Adipocyte (in vitro differentiated cells): ENCODE data around the gene LRFN4.

ENCODE experiments used
- DNase-seq: peaks from one replicate; pipeline ENCODE4 v3.0.0-alpha.2; 2015; ENCODE audit warnings: low read depth
- H3K27me3 ChIP-seq: replicated peaks from 2 replicates; pipeline ENCODE4 v1.7.0; 2013; ENCODE audit warnings: mild to moderate bottlenecking, low read length, moderate library complexity; ENCODE audit not compliant: control insufficient read depth, insufficient read depth
- H3K36me3 ChIP-seq: 2 replicates; pipeline ENCODE4 v1.7.0; 2013; ENCODE audit warnings: low read length, mild to moderate bottlenecking, moderate library complexity; ENCODE audit not compliant: control insufficient read depth, insufficient read depth, severe bottlenecking
- H3K4me1 ChIP-seq: 2 replicates; pipeline ENCODE4 v1.7.0; 2013; ENCODE audit warnings: mild to moderate bottlenecking, low read length, moderate library complexity; ENCODE audit not compliant: control insufficient read depth, insufficient read depth
- H3K4me3 ChIP-seq: 2 replicates; pipeline ENCODE4 v1.7.0; 2013; ENCODE audit warnings: mild to moderate bottlenecking, low read length, moderate library complexity
- H3K9ac ChIP-seq: 2 replicates; pipeline ENCODE4 v1.7.0; 2013; ENCODE audit warnings: mild to moderate bottlenecking, low read length, moderate library complexity
- H3K9me3 ChIP-seq: 2 replicates; pipeline ENCODE4 v1.7.0; 2013; ENCODE audit warnings: mild to moderate bottlenecking, low read length, moderate library complexity; ENCODE audit not compliant: control insufficient read depth

The LRFN4 gene

GRCh38 chr11:66885950-66886440 is 29.1 kb downstream of the LRFN4 start:
- H3K4me3 ChIP-seq = no peak overlapping the region
- no peaks in the 10 kb centered on the region for H3K27me3 ChIP-seq
- DNase-seq = no peak
- peaks cover 30% of the 10 kb centered on the region for H3K4me1 ChIP-seq
- H3K9me3 ChIP-seq = no peaks in the 10 kb centered on the region
- peaks cover 3% of the 10 kb centered on the region for H3K36me3 ChIP-seq
- no peak overlapping the region for H3K9ac ChIP-seq

GRCh38 chr11:66886671-66887221 is 29.9 kb downstream of the LRFN4 start:
- DNase-seq = no peak
- H3K36me3 ChIP-seq = peaks cover 3% of the 10 kb centered on the region
- no peak overlapping the region for H3K4me3 ChIP-seq
- peaks cover 31% of the 10 kb centered on the region for H3K4me1 ChIP-seq
- no peaks in the 10 kb centered on the region for H3K9me3 ChIP-seq
- no peaks in the 10 kb centered on the region for H3K27me3 ChIP-seq
- H3K9ac ChIP-seq = no peak overlapping the region

GRCh38 chr11:66887526-66887925 is 30.7 kb downstream of the LRFN4 start:
- Histone ChIP-seq H3K9ac (no peak overlapping the region), H3K9me3 (no peaks in the 10 kb centered on the region), H3K4me1 (peaks cover 39% of the 10 kb centered on the region), H3K27me3 (no peaks in the 10 kb centered on the region), H3K4me3 (no peak overlapping the region), H3K36me3 (peaks cover 3% of the 10 kb centered on the region)
- no peak for DNase-seq

- H3K9ac ChIP-seq = no peak overlapping the region
- no peaks in the 10 kb centered on the region for H3K27me3 ChIP-seq
Observed at GRCh38 chr11:66888282-66888681, 31.4 kb downstream of the LRFN4 start.

GRCh38 chr11:66889960-66890359 is 33.1 kb downstream of the LRFN4 start:
- Histone ChIP-seq H3K4me3 (no peak overlapping the region), H3K4me1 (peaks cover 32% of the 10 kb centered on the region), H3K36me3 (peaks cover 3% of the 10 kb centered on the region), H3K27me3 (no peaks in the 10 kb centered on the region), H3K9ac (no peak overlapping the region), H3K9me3 (no peaks in the 10 kb centered on the region)
- peak; percentile 50 for DNase-seq

More at GRCh38 chr11:66888282-66888681, 31.4 kb downstream of the LRFN4 start:
- peaks cover 3% of the 10 kb centered on the region for H3K36me3 ChIP-seq
- H3K4me1 ChIP-seq = peaks cover 37% of the 10 kb centered on the region
- H3K9me3 ChIP-seq = no peaks in the 10 kb centered on the region
- no peak overlapping the region for H3K4me3 ChIP-seq
- no peak for DNase-seq

GRCh38 chr11:66891851-66892660 is 35.2 kb downstream of the LRFN4 start:
- Histone ChIP-seq H3K9me3 (no peaks in the 10 kb centered on the region), H3K9ac (no peak overlapping the region), H3K36me3 (peaks cover 3% of the 10 kb centered on the region), H3K4me1 (peaks cover 23% of the 10 kb centered on the region), H3K4me3 (no peak overlapping the region), H3K27me3 (no peaks in the 10 kb centered on the region)
- peak; percentile 91 for DNase-seq

- Histone ChIP-seq H3K9ac (no peak overlapping the region), H3K4me3 (no peak overlapping the region), H3K36me3 (peaks cover 3% of the 10 kb centered on the region), H3K4me1 (peaks cover 15% of the 10 kb centered on the region), H3K9me3 (no peaks in the 10 kb centered on the region), H3K27me3 (no peaks in the 10 kb centered on the region)
- DNase-seq = no peak
Observed at GRCh38 chr11:66892911-66893310, 36.0 kb downstream of the LRFN4 start.

GRCh38 chr11:66894141-66894540 is 37.3 kb downstream of the LRFN4 start:
- H3K4me1 ChIP-seq = peaks cover 15% of the 10 kb centered on the region
- no peaks in the 10 kb centered on the region for H3K27me3 ChIP-seq

GRCh38 chr11:66901964-66902390 is 45.1 kb downstream of the LRFN4 start:
- H3K36me3 ChIP-seq = no peaks in the 10 kb centered on the region
- no peak for DNase-seq
- no peaks in the 10 kb centered on the region for H3K9me3 ChIP-seq
- H3K9ac ChIP-seq = no peak overlapping the region
- H3K4me3 ChIP-seq = no peak overlapping the region
- no peaks in the 10 kb centered on the region for H3K27me3 ChIP-seq
- peaks cover 25% of the 10 kb centered on the region for H3K4me1 ChIP-seq

More at GRCh38 chr11:66894141-66894540, 37.3 kb downstream of the LRFN4 start:
- Histone ChIP-seq H3K9ac (no peak overlapping the region), H3K9me3 (no peaks in the 10 kb centered on the region), H3K36me3 (no peaks in the 10 kb centered on the region), H3K4me3 (no peak overlapping the region)
- no peak for DNase-seq

GRCh38 chr11:66902486-66903177 is 45.8 kb downstream of the LRFN4 start:
- DNase-seq = no peak
- H3K4me1 ChIP-seq = peaks cover 32% of the 10 kb centered on the region

GRCh38 chr11:66904055-66904454 is 47.2 kb downstream of the LRFN4 start:
- no peak overlapping the region for H3K9ac ChIP-seq
- H3K27me3 ChIP-seq = no peaks in the 10 kb centered on the region
- H3K4me1 ChIP-seq = peaks cover 41% of the 10 kb centered on the region
- no peaks in the 10 kb centered on the region for H3K36me3 ChIP-seq
- no peak overlapping the region for H3K4me3 ChIP-seq
- H3K9me3 ChIP-seq = no peaks in the 10 kb centered on the region
- DNase-seq = peak; percentile 8

More at GRCh38 chr11:66902486-66903177, 45.8 kb downstream of the LRFN4 start:
- Histone ChIP-seq H3K27me3 (no peaks in the 10 kb centered on the region), H3K4me3 (no peak overlapping the region), H3K9ac (no peak overlapping the region), H3K36me3 (no peaks in the 10 kb centered on the region), H3K9me3 (no peaks in the 10 kb centered on the region)
